Mucosa of gallbladder (tissue), 1 donor: ENCODE results near the gene PDE1A. TPM values are rescaled to one million over a fixed set of nuclear protein-coding genes. Genes with fewer than 3 reads are reported as not detected.

Experiments used
- DNase-seq: peaks from one replicate; pipeline ENCODE4 v3.0.0-alpha.2; 2020; ENCODE audit warnings: low spot score
- total RNA-seq: library from RNA; stranded (reverse); gene quantifications from one replicate; pipeline ENCODE4 v1.2.1, GENCODE V29; 2021
- donor health status: DM: no; HTN: no; CAD: no.

The PDE1A gene
- total RNA-seq, 1 donor from 2014 or later, result 27.8 TPM

DNA sequence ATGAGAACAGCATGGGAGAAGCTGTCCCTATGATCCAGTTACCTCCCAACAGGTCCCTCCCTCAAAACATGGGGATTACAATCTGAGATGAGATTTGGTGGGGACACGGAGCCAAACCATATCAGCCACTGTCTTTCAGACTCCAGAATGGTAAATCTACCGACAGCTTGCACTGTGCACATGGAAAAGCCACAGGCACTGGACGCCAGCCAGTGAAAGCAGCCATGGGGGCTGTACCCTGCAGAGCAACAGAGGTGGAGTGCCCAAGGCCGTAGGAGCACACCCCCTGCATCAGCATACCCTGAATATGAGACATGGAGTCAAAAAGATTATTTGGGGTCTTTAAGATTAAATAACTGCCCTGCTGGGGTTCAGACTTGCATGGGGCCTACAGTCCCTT lies 218.4 kb downstream of the PDE1A start:
- DNase-seq, result no peak

GRCh38 chr2:182207049-182207746 lies 219.6 kb downstream of the PDE1A start:
- DNase-seq, result no peak

- DNase-seq, result no peak
Measured at GRCh38 chr2:182197529-182197928, 229.3 kb downstream of the PDE1A start.

DNA sequence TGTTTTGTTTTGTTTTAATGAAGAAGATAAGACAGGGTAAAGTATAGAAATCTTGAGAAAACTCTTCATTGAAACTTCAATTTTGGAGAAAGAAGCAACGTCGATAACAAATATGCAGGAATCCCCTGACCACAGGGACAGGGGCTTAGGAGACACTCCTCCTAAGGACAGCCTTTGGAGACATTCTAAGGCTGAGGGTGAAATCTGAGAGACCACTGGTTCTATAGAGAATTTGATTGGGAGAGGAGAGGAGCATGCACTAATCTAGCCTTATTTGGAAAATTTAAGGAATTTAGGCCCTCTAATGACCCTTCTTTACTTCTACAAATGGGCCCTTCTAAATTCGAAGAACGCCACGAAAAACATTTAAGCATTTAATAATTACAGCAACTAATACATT lies 233.5 kb downstream of the PDE1A start:
- no peak for DNase-seq

GRCh38 chr2:182191061-182191460 lies 235.8 kb downstream of the PDE1A start:
- no peak for DNase-seq

DNA sequence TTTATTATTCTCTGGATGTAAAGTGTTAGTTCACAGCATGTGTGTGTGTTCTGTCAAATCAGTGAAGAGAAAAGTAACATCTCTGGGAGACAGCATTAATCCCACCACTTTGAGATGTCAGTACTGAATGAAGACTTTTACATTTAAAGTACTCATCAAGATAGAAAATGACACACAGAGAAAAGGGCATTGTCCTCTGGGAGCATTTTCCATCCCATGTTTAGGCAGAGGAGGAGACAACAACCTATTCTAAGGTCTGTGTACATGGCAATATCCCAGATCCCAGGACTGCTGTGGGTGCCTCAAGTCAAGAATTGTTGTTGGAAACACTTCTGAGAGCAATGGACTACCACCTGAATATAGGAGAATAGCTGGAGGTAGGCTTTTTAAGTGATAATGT lies 239.7 kb downstream of the PDE1A start:
- no peak for DNase-seq

- no peak for DNase-seq
Measured at GRCh38 chr2:182186132-182186735, 240.6 kb downstream of the PDE1A start.

- DNase-seq, result no peak
Measured at GRCh38 chr2:182182436-182182835, 244.4 kb downstream of the PDE1A start.

DNA sequence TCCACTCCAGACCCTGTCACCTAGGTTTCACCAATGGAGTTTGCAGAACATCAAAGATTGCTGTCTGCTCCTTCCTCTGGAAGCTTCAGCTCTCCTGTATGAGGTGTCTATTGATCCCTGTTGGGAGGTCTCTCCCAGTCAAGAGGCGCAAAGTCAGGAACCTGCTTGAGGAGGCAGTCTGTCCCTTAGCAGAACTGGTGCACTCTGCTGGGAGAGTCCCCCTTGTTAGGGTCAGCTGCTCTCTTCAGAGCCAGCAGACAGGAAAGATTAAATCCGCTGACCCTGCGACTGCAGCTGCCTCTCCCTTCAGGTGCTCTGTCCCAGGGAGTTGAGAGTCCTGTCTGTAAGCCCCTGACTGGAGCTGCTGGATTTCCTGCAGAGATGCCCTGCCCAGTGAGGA lies 245.5 kb downstream of the PDE1A start:
- DNase-seq, result no peak

DNA sequence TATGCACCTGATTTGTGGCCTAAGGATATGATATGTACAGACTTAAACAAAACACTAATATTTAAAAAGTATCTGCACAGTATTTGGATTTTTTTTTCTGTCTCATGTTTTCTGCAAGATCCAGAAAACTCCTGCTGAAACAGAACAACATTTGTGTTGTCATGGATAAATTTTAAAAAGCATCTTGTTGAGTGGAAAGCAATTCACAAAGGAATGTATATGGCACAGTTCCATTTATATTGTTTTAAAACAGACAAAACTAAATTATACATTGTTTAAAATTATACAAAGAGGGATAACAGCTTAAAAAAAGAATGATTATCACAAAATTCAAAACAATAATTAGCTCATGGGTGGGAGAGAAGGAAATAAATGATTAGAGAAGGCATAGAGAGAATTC lies 247.7 kb downstream of the PDE1A start:
- DNase-seq, result no peak

DNA sequence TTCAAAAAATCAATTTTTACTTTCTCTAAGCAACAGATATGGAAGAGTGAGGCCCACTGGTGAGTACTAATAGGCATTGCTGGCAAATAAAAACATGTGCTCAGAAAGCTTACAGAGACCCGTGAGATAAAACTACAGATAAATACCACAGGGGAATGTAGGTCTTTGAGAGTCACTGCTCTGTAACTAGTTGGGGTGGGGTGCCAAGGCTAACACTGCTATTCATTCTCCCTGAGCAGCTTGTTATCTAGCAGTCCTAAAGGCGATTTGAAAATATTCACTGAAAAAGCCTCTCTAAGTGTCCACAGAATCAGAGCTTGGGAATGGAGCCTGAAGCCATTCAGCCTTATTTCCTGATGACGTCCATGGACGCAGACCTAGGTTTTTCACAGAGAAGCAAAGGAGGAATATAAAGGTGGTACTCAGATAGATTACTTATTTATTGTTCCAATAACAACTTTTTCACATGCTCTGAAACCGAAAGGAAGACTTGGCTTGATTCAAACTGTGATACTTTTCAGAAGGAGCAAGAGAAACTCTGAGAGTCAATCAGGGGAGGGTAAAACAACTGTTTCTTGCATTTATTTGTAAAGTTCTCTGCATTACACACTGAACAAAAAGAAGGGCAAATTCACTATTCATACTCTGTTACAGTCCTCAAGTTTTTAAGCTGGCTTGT lies 252.8 kb downstream of the PDE1A start:
- DNase-seq, result no peak

DNA sequence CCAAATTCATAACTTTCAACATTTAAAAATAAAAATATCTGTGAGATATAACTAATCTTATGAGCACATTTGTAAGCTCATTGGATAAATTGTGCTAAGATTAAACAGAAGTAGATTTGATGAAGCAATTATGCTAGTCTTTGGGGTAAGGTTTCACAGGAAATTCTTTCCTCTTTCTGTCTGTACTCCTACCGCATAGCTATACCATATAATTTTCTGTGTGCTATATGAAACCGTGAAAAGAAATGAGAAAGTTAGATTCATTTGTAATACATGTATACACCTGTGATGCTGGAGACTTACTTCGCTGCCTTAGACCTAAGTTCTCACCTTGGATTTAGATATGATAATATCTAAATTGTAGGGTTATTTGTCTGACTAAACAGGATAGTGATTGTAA lies 256.5 kb downstream of the PDE1A start:
- no peak for DNase-seq

DNA sequence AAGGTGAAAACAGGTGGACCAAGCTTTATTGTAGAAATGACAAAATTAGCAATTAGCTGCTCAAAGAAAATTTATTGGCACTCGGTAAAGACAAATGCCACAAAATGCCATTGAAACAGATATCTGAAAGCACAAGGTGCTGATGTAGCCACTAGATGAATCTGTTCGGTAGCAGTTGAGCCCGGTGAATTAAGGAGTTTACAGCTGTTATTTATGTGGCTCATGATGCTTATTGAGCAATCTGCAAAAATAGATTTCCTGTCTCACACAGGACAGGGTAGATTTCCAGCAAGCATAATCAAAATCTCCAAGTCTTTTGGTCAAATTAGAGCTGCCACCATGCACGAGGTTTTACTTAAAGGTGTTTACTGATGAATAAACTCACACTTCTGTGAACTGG lies 259.0 kb downstream of the PDE1A start:
- DNase-seq, result no peak

- DNase-seq, result no peak
Measured at GRCh38 chr2:182166841-182167240, 260.0 kb downstream of the PDE1A start.

- DNase-seq, result no peak
Measured at GRCh38 chr2:182166406-182166805, 260.4 kb downstream of the PDE1A start.

- DNase-seq, result no peak
Measured at GRCh38 chr2:182165202-182165601, 261.6 kb downstream of the PDE1A start.

DNA sequence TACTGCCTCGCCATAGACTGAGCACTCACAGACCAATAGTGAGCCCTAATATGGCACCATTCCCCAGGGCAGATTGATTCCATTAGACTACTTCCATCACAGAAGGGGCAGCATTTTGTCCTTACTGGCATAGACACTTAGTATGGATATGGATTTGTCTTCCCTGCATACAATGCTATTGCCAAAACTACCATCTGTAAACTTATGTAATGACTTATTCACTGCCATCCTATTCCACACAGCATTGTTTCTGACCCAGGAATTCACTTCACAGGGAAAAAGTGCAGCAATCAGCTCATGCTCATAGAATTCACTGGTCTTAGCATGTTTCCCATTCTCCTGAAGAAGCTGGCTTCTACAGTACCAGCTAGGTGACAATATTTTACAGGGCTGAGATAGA lies 262.1 kb downstream of the PDE1A start:
- DNase-seq, result no peak

DNA sequence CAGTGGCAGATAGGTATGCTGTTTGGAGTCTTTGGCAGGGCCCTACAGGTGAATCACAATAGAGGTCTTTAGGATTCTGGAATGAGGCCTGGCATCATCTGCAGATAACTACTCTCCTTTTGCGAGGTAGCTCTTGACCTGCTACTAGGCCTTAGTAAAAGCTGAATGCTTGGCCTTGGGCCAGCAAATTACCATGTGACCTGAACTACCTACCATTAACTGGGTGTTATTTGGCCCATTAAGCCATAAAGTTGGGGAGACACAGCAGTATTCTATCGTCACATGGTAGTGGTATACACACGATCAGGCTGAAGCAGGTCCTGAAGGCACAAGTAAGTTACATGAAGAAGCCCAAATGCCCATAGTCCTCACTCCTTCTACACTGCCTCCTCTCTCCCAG lies 263.0 kb downstream of the PDE1A start:
- no peak for DNase-seq

GRCh38 chr2:182148344-182148743 lies 278.5 kb downstream of the PDE1A start:
- no peak for DNase-seq

DNA sequence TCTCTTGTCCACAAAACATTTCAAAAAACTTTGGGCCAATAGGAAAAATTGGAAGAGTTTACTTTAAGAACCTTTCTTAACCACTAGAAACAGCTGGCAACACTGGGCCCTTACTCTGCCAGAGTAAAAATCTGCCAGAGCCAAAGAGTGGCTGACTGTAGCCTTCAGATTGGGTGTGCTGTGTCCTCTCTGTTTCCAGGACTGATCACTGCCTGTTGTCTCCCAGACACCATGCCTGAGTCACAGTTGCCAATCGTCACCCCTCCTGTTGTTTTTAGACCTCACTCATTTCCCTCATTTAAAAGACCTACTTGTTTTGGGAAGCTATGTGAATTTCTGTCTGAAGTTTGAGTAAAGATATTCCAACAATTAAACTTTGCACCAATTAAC lies 282.1 kb downstream of the PDE1A start:
- DNase-seq, result no peak

- DNase-seq, result no peak
Measured at GRCh38 chr2:182144041-182144775, 282.6 kb downstream of the PDE1A start.

DNA sequence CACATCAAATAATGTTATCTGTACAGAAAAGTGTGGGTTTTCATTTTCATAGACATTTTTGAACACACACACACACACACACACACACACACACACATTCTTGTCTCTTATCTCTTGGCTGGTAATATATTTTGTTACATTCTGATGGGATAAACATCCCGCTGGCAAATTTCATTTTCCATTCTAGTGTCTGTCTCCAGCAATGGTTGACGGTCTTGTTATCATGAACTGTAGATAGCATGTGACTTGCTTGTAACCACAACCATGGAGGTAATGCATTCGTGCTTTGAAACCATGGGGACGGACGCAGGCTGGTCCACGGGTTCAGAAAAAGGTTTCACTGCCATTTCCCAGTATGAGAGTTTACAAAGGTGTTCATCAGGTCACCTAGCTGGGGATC lies 284.8 kb downstream of the PDE1A start:
- no peak for DNase-seq

GRCh38 chr2:182134201-182134600 lies 292.6 kb downstream of the PDE1A start:
- DNase-seq, result no peak
